DMS114 treated with DMSO at 0.1 percent for 48 hours (cell line): ENCODE data around the gene WNK3.

Source experiments
- DNase-seq: peaks from one replicate; lab custom pipeline; 2025; ENCODE audit not compliant: unreplicated experiment; lab: John Stamatoyannopoulos, UW

The WNK3 gene

DNA sequence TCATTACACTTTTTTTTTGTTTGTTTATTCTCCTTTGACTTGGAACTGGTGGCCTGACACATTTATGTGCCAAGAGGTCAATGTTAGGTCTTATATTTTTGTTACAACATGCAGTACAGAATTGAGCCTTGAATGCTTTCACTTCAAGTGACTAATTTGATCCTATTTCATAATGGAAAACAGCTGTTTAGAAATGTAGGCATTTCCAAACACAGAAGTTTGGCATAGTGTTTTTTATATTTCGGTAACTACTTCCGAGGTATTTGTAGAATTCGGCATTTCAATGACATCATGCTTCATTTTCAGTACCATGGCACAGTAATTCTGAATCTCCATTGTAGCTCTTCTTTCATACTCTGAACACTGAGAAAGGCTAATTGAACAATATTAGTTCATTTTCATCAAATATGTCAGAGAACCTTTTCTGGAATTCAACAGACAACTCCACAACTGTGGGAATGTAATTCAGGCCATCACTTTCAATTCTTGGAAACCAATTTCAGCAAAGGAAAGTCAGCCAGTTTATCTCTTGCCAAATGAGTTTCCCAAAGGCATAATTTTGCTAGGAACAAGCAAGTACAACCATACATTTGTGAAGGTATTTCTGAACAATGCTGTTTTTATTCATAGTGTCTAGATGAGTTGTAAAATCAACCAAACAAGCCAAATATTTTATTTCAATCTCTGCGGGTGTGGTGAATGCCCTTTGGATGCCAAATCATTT lies 186.2 kb downstream of the WNK3 start:
- DNase-seq: no peak

DNA sequence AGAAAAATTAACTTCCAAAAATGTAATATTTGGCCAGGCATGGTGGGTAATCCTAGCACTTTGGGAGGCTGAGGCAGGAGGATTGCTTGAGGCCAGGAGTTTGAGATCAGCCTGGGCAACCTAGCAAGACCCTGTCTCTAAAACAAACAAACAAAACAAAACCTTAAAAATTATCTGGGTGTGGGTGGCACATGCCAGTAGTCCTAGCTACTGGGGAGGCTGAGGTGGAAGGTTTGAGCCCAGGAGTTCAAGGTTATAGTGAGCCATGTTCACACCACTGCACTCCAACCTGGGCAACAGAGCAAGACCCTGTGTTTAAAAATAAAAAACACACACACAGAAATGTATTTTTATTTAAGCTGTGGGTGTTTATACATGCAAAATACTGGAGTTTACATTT lies 186.8 kb downstream of the WNK3 start:
- no peak for DNase-seq

DNA sequence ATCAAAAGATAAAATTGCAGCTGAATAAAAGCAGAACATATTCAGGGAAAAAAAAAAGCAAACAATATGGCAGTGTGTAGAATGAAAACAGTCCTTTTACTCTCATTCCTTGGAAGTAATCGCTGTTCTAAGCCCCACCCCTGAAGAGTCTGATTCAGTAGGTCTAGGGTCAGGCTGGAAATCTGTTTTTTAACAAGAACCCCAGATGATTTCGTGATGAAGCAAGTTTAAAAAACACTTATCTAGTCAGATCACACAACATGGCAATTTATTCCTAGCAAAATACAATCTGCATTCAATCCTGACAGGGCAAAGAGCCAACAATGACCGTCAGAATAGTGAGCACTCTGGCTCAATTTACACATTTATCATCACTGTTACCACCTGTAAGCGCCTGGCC lies 190.9 kb downstream of the WNK3 start:
- DNase-seq: no peak

DNA sequence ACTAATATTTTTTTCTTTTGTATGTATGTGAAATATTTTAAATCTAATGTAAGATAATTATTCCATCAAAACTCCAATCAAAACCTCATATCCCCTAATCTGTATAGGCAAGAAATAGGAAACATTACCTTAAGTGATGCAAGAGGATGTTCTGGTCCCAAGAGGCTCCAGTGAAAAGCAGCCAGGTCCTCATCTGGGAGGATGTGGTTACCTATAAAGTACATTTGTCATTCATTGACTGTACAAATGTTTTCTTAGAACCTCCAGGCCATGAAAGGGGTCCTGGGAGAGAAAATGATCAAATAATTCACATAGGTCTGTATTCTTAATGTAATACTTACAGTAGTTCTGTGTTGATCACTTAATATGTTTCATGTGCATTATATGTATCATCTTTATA lies 200.3 kb downstream of the WNK3 start:
- DNase-seq: no peak
